ENCODE results near the gene NUDT1.

The NUDT1 gene

GRCh38 chr7:2279896-2280295 is 37.9 kb downstream of the NUDT1 start:
- DNase-seq (ENCODE audit: low read depth in 1 of 2, low spot score in 1 of 2) = no peak
- no peak overlapping the region for H3K27ac ChIP-seq (replicated peaks)
- no peaks in the 10 kb centered on the region for H3K27me3 ChIP-seq (ENCODE audit: insufficient read depth, poor library complexity, severe bottlenecking)
- TF ChIP-seq, protein P1, sequence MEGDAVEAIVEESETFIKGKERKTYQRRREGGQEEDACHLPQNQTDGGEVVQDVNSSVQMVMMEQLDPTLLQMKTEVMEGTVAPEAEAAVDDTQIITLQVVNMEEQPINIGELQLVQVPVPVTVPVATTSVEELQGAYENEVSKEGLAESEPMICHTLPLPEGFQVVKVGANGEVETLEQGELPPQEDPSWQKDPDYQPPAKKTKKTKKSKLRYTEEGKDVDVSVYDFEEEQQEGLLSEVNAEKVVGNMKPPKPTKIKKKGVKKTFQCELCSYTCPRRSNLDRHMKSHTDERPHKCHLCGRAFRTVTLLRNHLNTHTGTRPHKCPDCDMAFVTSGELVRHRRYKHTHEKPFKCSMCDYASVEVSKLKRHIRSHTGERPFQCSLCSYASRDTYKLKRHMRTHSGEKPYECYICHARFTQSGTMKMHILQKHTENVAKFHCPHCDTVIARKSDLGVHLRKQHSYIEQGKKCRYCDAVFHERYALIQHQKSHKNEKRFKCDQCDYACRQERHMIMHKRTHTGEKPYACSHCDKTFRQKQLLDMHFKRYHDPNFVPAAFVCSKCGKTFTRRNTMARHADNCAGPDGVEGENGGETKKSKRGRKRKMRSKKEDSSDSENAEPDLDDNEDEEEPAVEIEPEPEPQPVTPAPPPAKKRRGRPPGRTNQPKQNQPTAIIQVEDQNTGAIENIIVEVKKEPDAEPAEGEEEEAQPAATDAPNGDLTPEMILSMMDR (IDR thresholded peaks at IDR 0.05; ENCODE audit: insufficient read depth, low read length) = no peak
- TF ChIP-seq SPI1 (IDR thresholded peaks at IDR 0.05; ENCODE audit: borderline replicate concordance, low read depth) (no peak), POLR2AphosphoS5 (IDR thresholded peaks at IDR 0.05; ENCODE audit: low read depth) (no peak), GABPA (IDR thresholded peaks at IDR 0.05; ENCODE audit: low read depth) (no peak)
- TF ChIP-seq, protein P2, sequence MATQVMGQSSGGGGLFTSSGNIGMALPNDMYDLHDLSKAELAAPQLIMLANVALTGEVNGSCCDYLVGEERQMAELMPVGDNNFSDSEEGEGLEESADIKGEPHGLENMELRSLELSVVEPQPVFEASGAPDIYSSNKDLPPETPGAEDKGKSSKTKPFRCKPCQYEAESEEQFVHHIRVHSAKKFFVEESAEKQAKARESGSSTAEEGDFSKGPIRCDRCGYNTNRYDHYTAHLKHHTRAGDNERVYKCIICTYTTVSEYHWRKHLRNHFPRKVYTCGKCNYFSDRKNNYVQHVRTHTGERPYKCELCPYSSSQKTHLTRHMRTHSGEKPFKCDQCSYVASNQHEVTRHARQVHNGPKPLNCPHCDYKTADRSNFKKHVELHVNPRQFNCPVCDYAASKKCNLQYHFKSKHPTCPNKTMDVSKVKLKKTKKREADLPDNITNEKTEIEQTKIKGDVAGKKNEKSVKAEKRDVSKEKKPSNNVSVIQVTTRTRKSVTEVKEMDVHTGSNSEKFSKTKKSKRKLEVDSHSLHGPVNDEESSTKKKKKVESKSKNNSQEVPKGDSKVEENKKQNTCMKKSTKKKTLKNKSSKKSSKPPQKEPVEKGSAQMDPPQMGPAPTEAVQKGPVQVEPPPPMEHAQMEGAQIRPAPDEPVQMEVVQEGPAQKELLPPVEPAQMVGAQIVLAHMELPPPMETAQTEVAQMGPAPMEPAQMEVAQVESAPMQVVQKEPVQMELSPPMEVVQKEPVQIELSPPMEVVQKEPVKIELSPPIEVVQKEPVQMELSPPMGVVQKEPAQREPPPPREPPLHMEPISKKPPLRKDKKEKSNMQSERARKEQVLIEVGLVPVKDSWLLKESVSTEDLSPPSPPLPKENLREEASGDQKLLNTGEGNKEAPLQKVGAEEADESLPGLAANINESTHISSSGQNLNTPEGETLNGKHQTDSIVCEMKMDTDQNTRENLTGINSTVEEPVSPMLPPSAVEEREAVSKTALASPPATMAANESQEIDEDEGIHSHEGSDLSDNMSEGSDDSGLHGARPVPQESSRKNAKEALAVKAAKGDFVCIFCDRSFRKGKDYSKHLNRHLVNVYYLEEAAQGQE (IDR thresholded peaks at IDR 0.05; ENCODE audit: insufficient replicate concordance, low read depth) = no peak
- no peak overlapping the region for H3K4me3 ChIP-seq (replicated peaks; ENCODE audit: insufficient read depth, low read length)

DNA sequence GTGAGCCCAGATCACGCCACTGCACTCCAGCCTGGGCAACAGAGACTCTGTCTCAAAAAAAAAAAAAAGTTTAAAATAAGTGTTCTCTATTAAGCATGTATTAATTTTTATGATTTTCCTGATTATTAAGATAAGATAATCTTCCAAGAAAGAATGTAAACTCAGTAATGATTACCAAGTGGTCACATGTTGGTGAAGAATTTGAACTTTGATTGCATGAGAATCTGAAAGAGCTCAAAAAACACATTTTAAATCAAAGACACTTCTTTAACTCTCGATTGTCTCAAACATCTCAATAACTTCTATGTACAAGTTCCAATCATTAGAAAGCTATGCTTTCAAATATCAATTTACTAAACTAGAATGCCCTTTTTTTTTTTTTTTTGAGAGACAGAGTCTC is 38.4 kb downstream of the NUDT1 start:
- Histone ChIP-seq H3K27me3 (ENCODE audit: insufficient read depth, poor library complexity, severe bottlenecking) (no peaks in the 10 kb centered on the region), H3K4me3 (replicated peaks; ENCODE audit: insufficient read depth, low read length) (no peak overlapping the region), H3K27ac (replicated peaks) (no peak overlapping the region)
- no peak for TF ChIP-seq GABPA (IDR thresholded peaks at IDR 0.05; ENCODE audit: low read depth)
- TF ChIP-seq, protein P2 (IDR thresholded peaks at IDR 0.05; ENCODE audit: insufficient replicate concordance, low read depth) = no peak
- no peak for TF ChIP-seq POLR2AphosphoS5 (IDR thresholded peaks at IDR 0.05; ENCODE audit: low read depth)
- TF ChIP-seq, protein P1 (IDR thresholded peaks at IDR 0.05; ENCODE audit: insufficient read depth, low read length) = no peak
- no peak for TF ChIP-seq SPI1 (IDR thresholded peaks at IDR 0.05; ENCODE audit: borderline replicate concordance, low read depth)
- no peak for DNase-seq (ENCODE audit: low read depth in 1 of 2, low spot score in 1 of 2)

- TF ChIP-seq GABPA (IDR thresholded peaks at IDR 0.05; ENCODE audit: low read depth) (no peak), SPI1 (IDR thresholded peaks at IDR 0.05; ENCODE audit: borderline replicate concordance, low read depth) (no peak), POLR2AphosphoS5 (IDR thresholded peaks at IDR 0.05; ENCODE audit: low read depth) (no peak)
- TF ChIP-seq, protein P1 (IDR thresholded peaks at IDR 0.05; ENCODE audit: insufficient read depth, low read length) = no peak
- TF ChIP-seq, protein P2 (IDR thresholded peaks at IDR 0.05; ENCODE audit: insufficient replicate concordance, low read depth) = no peak
- no peak for DNase-seq (ENCODE audit: low read depth in 1 of 2, low spot score in 1 of 2)
- Histone ChIP-seq H3K4me3 (replicated peaks; ENCODE audit: insufficient read depth, low read length) (no peak overlapping the region), H3K27me3 (ENCODE audit: insufficient read depth, poor library complexity, severe bottlenecking) (no peaks in the 10 kb centered on the region), H3K27ac (replicated peaks) (no peak overlapping the region)
Measured at GRCh38 chr7:2281541-2281940, 39.5 kb downstream of the NUDT1 start.
